ENCODE data around the gene CNIH2. TPM values are rescaled to one million over a fixed set of nuclear protein-coding genes. Genes with fewer than 3 reads are reported as not detected.

CNIH2 gene
- total RNA-seq, 2 donors from 2014 or later, result 3.6 TPM; not detected in 1

- intact Hi-C loops (cut with DNase I), result loop anchor here (2.0 kb wide), 1 partner anchor 59 kb away; no protein-coding TSS in a partner anchor
- peaks cover 4% of the 10 kb centered on the region for H3K4me1 ChIP-seq (replicated peaks)
- H3K9me3 ChIP-seq, result no peaks in the 10 kb centered on the region
- H3K4me3 ChIP-seq, result no peak overlapping the region
- TF ChIP-seq POLR2A (IDR thresholded peaks at IDR 0.05) (no peak), POLR2AphosphoS5 (IDR thresholded peaks at IDR 0.05) (no peak), CTCF (IDR thresholded peaks at IDR 0.05) (no peak)
- no peaks in the 10 kb centered on the region for H3K27me3 ChIP-seq (replicated peaks; ENCODE audit: insufficient read depth)
- 40% methylated on average over 12 of the region's 20 CpGs for WGBS
- no peak overlapping the region for H3K27ac ChIP-seq
- DNase-seq (ENCODE audit: low spot score), result no peak
- H3K36me3 ChIP-seq, result no peaks in the 10 kb centered on the region
Observed at GRCh38 chr11:66281776-66282467, 3.9 kb downstream of the CNIH2 start.

GRCh38 chr11:66282468-66283455 is 4.8 kb downstream of the CNIH2 start:
- peak; percentile 97 for DNase-seq (ENCODE audit: low spot score)
- WGBS, result 16% methylated on average over 30 of the region's 35 CpGs
- Histone ChIP-seq H3K4me1 (replicated peaks) (peaks cover 2% of the 10 kb centered on the region), H3K27ac (no peak overlapping the region), H3K4me3 (no peak overlapping the region), H3K9me3 (no peaks in the 10 kb centered on the region), H3K36me3 (no peaks in the 10 kb centered on the region), H3K27me3 (replicated peaks; ENCODE audit: insufficient read depth) (no peaks in the 10 kb centered on the region)
- TF ChIP-seq POLR2AphosphoS5 (IDR thresholded peaks at IDR 0.05) (peak; percentile 80), CTCF (IDR thresholded peaks at IDR 0.05) (peak; percentile 96 to 99 (median 98)), POLR2A (IDR thresholded peaks at IDR 0.05) (no peak)
- intact Hi-C loops (cut with DNase I), result loop anchor here (2.0 kb wide), 1 partner anchor 60 kb away; no protein-coding TSS in a partner anchor

- Histone ChIP-seq H3K4me3 (no peak overlapping the region), H3K9me3 (no peaks in the 10 kb centered on the region), H3K36me3 (no peaks in the 10 kb centered on the region), H3K27ac (no peak overlapping the region), H3K27me3 (replicated peaks; ENCODE audit: insufficient read depth) (no peaks in the 10 kb centered on the region), H3K4me1 (replicated peaks) (peaks cover 7% of the 10 kb centered on the region)
- intact Hi-C loops (cut with DNase I), result loop anchor here (2.0 kb wide), 1 partner anchor 61 kb away; no protein-coding TSS in a partner anchor
- no peak for DNase-seq (ENCODE audit: low spot score)
- 67% methylated on average over 12 of the region's 14 CpGs for WGBS
- TF ChIP-seq CTCF (IDR thresholded peaks at IDR 0.05), result no peak
- TF ChIP-seq POLR2AphosphoS5 (IDR thresholded peaks at IDR 0.05), result no peak
- no peak for TF ChIP-seq POLR2A (IDR thresholded peaks at IDR 0.05)
Observed at GRCh38 chr11:66283461-66284105, 5.6 kb downstream of the CNIH2 start.

- no peak overlapping the region for H3K27ac ChIP-seq
- intact Hi-C loops (cut with DNase I), result no loop called here
- H3K4me1 ChIP-seq (replicated peaks), result peaks cover 7% of the 10 kb centered on the region
- H3K4me3 ChIP-seq, result no peak overlapping the region
- H3K36me3 ChIP-seq, result no peaks in the 10 kb centered on the region
- no peaks in the 10 kb centered on the region for H3K9me3 ChIP-seq
- TF ChIP-seq CTCF (IDR thresholded peaks at IDR 0.05) (no peak), POLR2AphosphoS5 (IDR thresholded peaks at IDR 0.05) (no peak), POLR2A (IDR thresholded peaks at IDR 0.05) (no peak)
- WGBS, result 89% methylated on average over 16 of the region's 16 CpGs
- no peaks in the 10 kb centered on the region for H3K27me3 ChIP-seq (replicated peaks; ENCODE audit: insufficient read depth)
- no peak for DNase-seq (ENCODE audit: low spot score)
Observed at GRCh38 chr11:66284526-66285078, 6.6 kb downstream of the CNIH2 start.

All from prostate gland (tissue), 2 donors.